Left lung (tissue), 14 donors: ENCODE results near the gene ACADM. TPM values are rescaled to one million over a fixed set of nuclear protein-coding genes. Genes with fewer than 3 reads are reported as not detected.
"Not testable (repeated sequence)": the region's sequence is repeated elsewhere in the genome, so short reads cannot be mapped to it uniquely, and the experiment has no call there.

ENCODE experiments used
- ATAC-seq: fragments of 200-7000 bp; cut with Tn5 transposase; one replicate; pipeline ENCODE4 v1.9.1; 2020; ENCODE audit warnings: moderate library complexity
- DNase-seq, 4 donors: peaks; one replicate each; pipeline ENCODE4 v3.0.0-alpha.2; 2013 to 2020
- H3K27ac ChIP-seq, 2 donors: fragments of 200-600 bp; sonication (generic) in 1 of 2; one replicate each; pipeline versions ENCODE4 v1.5.0 to v1.8.0; 2020 to 2021
- H3K27me3 ChIP-seq, 2 donors: fragments of 200-600 bp; sonication (generic) in 1 of 2; one replicate each; pipeline versions ENCODE4 v1.5.0 to v1.8.0; 2020 to 2021
- H3K36me3 ChIP-seq, 2 donors: fragments of 200-600 bp; sonication (generic) in 1 of 2; one replicate each; pipeline versions ENCODE4 v1.5.0 to v1.8.0; 2020 to 2021
- H3K4me1 ChIP-seq, 2 donors: fragments of 200-600 bp; one replicate each; pipeline ENCODE4 v1.8.0; 2021
- H3K4me3 ChIP-seq, 2 donors: fragments of 200-600 bp; sonication (generic) in 1 of 2; one replicate each; pipeline versions ENCODE4 v1.5.0 to v1.8.0; 2020 to 2021; ENCODE audit warnings: mild to moderate bottlenecking in 1 of 2
- H3K9me3 ChIP-seq, 2 donors: fragments of 200-600 bp; sonication (generic) in 1 of 2; one replicate each; pipeline versions ENCODE4 v1.5.0 to v1.8.0; 2020 to 2021
- intact Hi-C, 2 donors: fragments of 100-400 bp; cut with DNase I; formaldehyde crosslinking; loops; one replicate each; pipeline versions ENCODE4 v1.11.2 to v1.14.2; 2022
- long read RNA-seq, 12 donors: library from polyadenylated mRNA in 2 of 12; unstranded in 2 of 12; transcript quantifications; one replicate each; pipeline ENCODE4 v2.0.0 and lab custom pipeline, GENCODE V29; 2019 to 2026
- polyA plus RNA-seq, 6 donors: library from polyadenylated mRNA; unstranded; fragments of 120-200 nt; gene quantifications; one replicate each; pipeline ENCODE4 v1.2.1, GENCODE V29; 2013; ENCODE audit not compliant: insufficient read length in 6 of 6
- total RNA-seq, 2 donors: library from RNA; stranded (reverse); fragmentation: NEBNext Ultra II Directional; extraction: Animal tissue kit (Norgen Biotek cat#: 25700); gene quantifications; one replicate each; pipeline ENCODE4 v1.2.1, GENCODE V29; 2021
- TF ChIP-seq, protein P1 (sequence below), 2 donors: fragments of 200-600 bp; sonication (generic) in 1 of 2; IDR thresholded peaks; one replicate each; pipeline versions ENCODE4 v1.5.0 to v1.8.0; 2021; ENCODE audit warnings: antibody characterized with exemption in 2 of 2
- donor health status: DM: no; HTN: yes; CAD: no.
- donor health status: DM: no; HTN: no; CAD: no.

Gene ACADM
- 10 to 100 TPM; 35.5 to 39.6 TPM for total RNA-seq
- polyA plus RNA-seq = 10 to 100 TPM; 75.3 to 96.8 (median 83.3) TPM
- long read RNA-seq, donor 1, transcript ACADM-202 (12 exons, 2,619 nt) = major isoform, 14 of 90 reads
- long read RNA-seq, donor 1, partial matches to known transcripts = 70 of 90 reads
- long read RNA-seq, donor 1, other reads (novel, unspliced or antisense) = 0 of 90 reads
- long read RNA-seq, donor 2, transcript ACADM-202 (12 exons, 2,619 nt) = major isoform, 13 of 60 reads
- long read RNA-seq, donor 2, partial matches to known transcripts = 45 of 60 reads
- long read RNA-seq, donor 2, other reads (novel, unspliced or antisense) = 0 of 60 reads
- long read RNA-seq, donor 3, transcript ACADM-202 (12 exons, 2,619 nt) = major isoform, 13 of 50 reads
- long read RNA-seq, donor 3, partial matches to known transcripts = 35 of 50 reads
- long read RNA-seq, donor 3, other reads (novel, unspliced or antisense) = 0 of 50 reads
- long read RNA-seq, donor 4, transcript ACADM-202 (12 exons, 2,619 nt) = major isoform, 16 of 36 reads
- long read RNA-seq, donor 4, partial matches to known transcripts = 9 of 36 reads
- long read RNA-seq, donor 4, other reads (novel, unspliced or antisense) = 9 of 36 reads
- long read RNA-seq, donor 5, transcript ACADM-202 (12 exons, 2,619 nt) = major isoform, 10 of 70 reads
- long read RNA-seq, donor 5, partial matches to known transcripts = 55 of 70 reads
- long read RNA-seq, donor 5, other reads (novel, unspliced or antisense) = 0 of 70 reads
- long read RNA-seq, donor 6, transcript ACADM-202 (12 exons, 2,619 nt) = major isoform, 11 of 74 reads
- long read RNA-seq, donor 6, partial matches to known transcripts = 59 of 74 reads
- long read RNA-seq, donor 6, other reads (novel, unspliced or antisense) = 0 of 74 reads
- long read RNA-seq, donor 7, transcript ACADM-202 (12 exons, 2,619 nt) = major isoform, 11 of 46 reads
- long read RNA-seq, donor 7, partial matches to known transcripts = 33 of 46 reads
- long read RNA-seq, donor 7, other reads (novel, unspliced or antisense) = 0 of 46 reads
- long read RNA-seq, donor 8, transcript ACADM-202 (12 exons, 2,619 nt) = major isoform, 13 of 40 reads
- long read RNA-seq, donor 8, partial matches to known transcripts = 24 of 40 reads
- long read RNA-seq, donor 8, other reads (novel, unspliced or antisense) = 0 of 40 reads
- long read RNA-seq, donor 9 = 0 reads
- long read RNA-seq, donor 10, partial matches to known transcripts = 3 of 13 reads
- long read RNA-seq, donor 10, other reads (novel, unspliced or antisense) = 4 of 13 reads
- long read RNA-seq, donor 11, transcript ACADM-218 (11 exons, 2,535 nt) = minor isoform, 5 of 114 reads
- long read RNA-seq, donor 11, transcript ACADM-202 (12 exons, 2,619 nt) = major isoform, 23 of 114 reads
- long read RNA-seq, donor 11, partial matches to known transcripts = 84 of 114 reads
- long read RNA-seq, donor 11, other reads (novel, unspliced or antisense) = 0 of 114 reads
- long read RNA-seq, donor 12, transcript ACADM-202 (12 exons, 2,619 nt) = major isoform, 14 of 54 reads
- long read RNA-seq, donor 12, partial matches to known transcripts = 37 of 54 reads
- long read RNA-seq, donor 12, other reads (novel, unspliced or antisense) = 0 of 54 reads

GRCh38 chr1:75724472-75725022 lies at the start of gene ACADM:
TSS of gene ACADM (plus strand) at chr1:75724709. CDS start at chr1:75724788, 79 bp downstream.
- Histone ChIP-seq H3K4me3 (peak within 1 kb of the TSS; percentile 73 to 78), H3K9me3 (no peaks in the 10 kb centered on the region), H3K27me3 (no peaks in the 10 kb centered on the region), H3K4me1 (peaks cover 0 to 34% of the 10 kb centered on the region in 2 donors), H3K27ac (peak within 1 kb of the TSS; percentile 82 to 89), H3K36me3 (no peaks in the 10 kb centered on the region)
- TF ChIP-seq, protein P1, sequence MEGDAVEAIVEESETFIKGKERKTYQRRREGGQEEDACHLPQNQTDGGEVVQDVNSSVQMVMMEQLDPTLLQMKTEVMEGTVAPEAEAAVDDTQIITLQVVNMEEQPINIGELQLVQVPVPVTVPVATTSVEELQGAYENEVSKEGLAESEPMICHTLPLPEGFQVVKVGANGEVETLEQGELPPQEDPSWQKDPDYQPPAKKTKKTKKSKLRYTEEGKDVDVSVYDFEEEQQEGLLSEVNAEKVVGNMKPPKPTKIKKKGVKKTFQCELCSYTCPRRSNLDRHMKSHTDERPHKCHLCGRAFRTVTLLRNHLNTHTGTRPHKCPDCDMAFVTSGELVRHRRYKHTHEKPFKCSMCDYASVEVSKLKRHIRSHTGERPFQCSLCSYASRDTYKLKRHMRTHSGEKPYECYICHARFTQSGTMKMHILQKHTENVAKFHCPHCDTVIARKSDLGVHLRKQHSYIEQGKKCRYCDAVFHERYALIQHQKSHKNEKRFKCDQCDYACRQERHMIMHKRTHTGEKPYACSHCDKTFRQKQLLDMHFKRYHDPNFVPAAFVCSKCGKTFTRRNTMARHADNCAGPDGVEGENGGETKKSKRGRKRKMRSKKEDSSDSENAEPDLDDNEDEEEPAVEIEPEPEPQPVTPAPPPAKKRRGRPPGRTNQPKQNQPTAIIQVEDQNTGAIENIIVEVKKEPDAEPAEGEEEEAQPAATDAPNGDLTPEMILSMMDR (IDR thresholded peaks at IDR 0.05) = no peak
- intact Hi-C loops = no loop called here
- ATAC-seq (peak; percentile 99), DNase-seq (peak; percentile 85 to 99 (median 90))

DNA sequence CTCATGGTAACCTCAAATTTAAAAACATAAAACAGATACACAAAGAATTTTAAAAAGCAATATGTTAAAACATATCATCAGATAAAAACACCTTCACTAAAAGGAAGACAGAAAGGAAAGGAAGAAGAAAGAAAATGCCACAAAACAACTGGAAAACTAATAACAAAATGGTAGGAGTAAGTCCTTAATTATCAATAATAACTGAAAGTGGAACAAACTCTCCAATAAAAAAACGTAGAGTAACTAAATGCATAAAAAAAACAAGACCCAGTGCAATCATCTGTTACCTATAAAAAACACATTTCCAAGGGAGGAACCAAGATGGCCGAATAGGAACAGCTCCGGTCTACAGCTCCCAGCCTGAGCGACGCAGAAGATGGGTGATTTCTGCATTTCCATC lies 47.1 kb upstream of the ACADM start:
- Histone ChIP-seq H3K4me3 (no peak overlapping the region), H3K27me3 (no peaks in the 10 kb centered on the region), H3K9me3 (peaks cover 0 to 3% of the 10 kb centered on the region in 2 donors), H3K27ac (no peak overlapping the region), H3K36me3 (no peaks in the 10 kb centered on the region), H3K4me1 (no peaks in the 10 kb centered on the region)
- intact Hi-C loops = no loop called here
- TF ChIP-seq, protein P1 (IDR thresholded peaks at IDR 0.05) = no peak
- DNase-seq = no peak
- ATAC-seq = no peak

DNA sequence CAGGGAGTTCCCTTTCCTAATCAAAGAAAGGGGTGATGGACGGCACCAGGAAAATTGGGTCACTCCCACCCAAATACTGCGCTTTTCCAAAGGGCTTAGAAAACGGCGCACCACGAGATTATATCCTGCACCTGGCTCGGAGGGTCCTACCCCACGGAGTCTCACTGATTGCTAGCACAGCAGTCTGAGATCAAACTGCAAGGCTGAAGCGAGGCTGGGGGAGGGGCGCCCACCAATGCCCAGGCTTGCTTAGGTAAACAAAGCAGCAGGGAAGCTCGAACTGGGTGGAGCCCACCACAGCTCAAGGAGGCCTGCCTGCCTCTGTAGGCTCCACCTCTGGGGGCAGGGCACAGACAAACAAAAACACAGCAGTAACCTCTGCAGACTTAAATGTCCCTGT lies 46.5 kb upstream of the ACADM start:
- DNase-seq, intact Hi-C loops: not testable (repeated sequence)

GRCh38 chr1:75690547-75690946 lies 34.0 kb upstream of the ACADM start:
- Histone ChIP-seq H3K27ac (no peak overlapping the region), H3K4me3 (no peak overlapping the region), H3K27me3 (no peaks in the 10 kb centered on the region), H3K36me3 (no peaks in the 10 kb centered on the region), H3K4me1 (no peaks in the 10 kb centered on the region), H3K9me3 (no peaks in the 10 kb centered on the region)
- ATAC-seq = no peak
- TF ChIP-seq, protein P1 (IDR thresholded peaks at IDR 0.05) = no peak
- intact Hi-C loops = no loop called here
- no peak for DNase-seq

More for the DNA sequence above, 46.5 kb upstream of the ACADM start:
- not testable (repeated sequence) for ATAC-seq, H3K27ac ChIP-seq, H3K27me3 ChIP-seq, H3K36me3 ChIP-seq, H3K4me1 ChIP-seq, H3K4me3 ChIP-seq, H3K9me3 ChIP-seq
